Prostate gland (tissue), 2 donors: ENCODE measurements around the gene RBM33.

Experiments
- CTCF ChIP-seq, 4 experiments: fragments of 200-600 bp in 2 of 4; fragments of 450-650 bp in 2 of 4; sonication (generic) in 2 of 4; IDR thresholded peaks; 1 replicate in 3 of 4; 2 replicates in 1 of 4; pipeline ENCODE4 v1.5.1; 2016 to 2019; ENCODE audit warnings: antibody characterized with exemption in 4 of 4, mild to moderate bottlenecking in 2 of 4, moderate library complexity in 2 of 4
- POLR2A ChIP-seq: fragments of 450-650 bp; IDR thresholded peaks from one replicate; pipeline ENCODE4 v1.6.1; 2016; ENCODE audit warnings: antibody characterized with exemption, mild to moderate bottlenecking

DNA sequence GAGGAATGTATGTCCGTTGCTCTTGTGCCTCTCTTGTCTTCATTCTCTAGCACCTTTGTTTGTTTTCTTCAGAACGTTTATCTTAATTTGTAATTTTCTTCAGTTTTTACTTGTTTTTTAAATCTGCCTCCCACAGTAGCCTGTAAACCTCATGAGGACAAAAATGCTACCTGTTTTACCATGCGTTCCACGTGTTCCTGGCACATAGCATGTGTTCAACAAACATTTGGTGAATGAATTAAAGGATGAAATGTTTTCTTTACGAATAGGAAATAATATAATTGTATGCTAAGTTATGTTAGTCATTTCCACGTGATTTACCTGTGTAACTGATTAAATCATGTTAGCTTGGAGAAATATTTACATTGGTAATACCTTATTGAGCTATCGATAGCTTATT is 2.2 kb downstream of the RBM33 start:
- TF ChIP-seq CTCF (IDR thresholded peaks at IDR 0.05) (no peak), POLR2A (no peak)
